Measurements from ENCODE around the gene ANKFY1.

DNA sequence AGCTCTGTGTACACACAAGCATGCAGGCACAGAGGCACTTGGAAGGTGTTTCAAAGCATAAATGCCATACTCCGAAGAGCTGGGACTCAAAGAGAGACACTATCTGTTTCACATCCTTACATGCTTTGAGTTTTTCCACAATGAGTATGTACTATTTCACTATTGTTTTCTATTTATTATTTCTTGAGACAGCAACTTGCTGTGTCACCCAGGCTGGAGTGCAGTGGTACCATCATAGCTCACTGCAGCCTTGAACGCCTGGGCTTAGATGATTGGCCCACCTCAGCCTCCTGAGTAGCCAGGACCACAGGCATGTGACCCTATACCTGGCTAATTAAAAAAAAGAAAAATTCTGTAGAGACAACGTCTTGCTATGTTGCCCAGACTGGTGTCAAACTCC lies 89.2 kb downstream of the ANKFY1 start:
- no peak for TF ChIP-seq POLR2A (IDR thresholded peaks at IDR 0.05)
- TF ChIP-seq, protein P1, sequence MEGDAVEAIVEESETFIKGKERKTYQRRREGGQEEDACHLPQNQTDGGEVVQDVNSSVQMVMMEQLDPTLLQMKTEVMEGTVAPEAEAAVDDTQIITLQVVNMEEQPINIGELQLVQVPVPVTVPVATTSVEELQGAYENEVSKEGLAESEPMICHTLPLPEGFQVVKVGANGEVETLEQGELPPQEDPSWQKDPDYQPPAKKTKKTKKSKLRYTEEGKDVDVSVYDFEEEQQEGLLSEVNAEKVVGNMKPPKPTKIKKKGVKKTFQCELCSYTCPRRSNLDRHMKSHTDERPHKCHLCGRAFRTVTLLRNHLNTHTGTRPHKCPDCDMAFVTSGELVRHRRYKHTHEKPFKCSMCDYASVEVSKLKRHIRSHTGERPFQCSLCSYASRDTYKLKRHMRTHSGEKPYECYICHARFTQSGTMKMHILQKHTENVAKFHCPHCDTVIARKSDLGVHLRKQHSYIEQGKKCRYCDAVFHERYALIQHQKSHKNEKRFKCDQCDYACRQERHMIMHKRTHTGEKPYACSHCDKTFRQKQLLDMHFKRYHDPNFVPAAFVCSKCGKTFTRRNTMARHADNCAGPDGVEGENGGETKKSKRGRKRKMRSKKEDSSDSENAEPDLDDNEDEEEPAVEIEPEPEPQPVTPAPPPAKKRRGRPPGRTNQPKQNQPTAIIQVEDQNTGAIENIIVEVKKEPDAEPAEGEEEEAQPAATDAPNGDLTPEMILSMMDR (IDR thresholded peaks at IDR 0.05): no peak
- no peak for TF ChIP-seq EP300 (IDR thresholded peaks at IDR 0.05)
